Stimulated activated naive CD8-positive, alpha-beta T cell treated with anti-CD3 and anti-CD28 coated beads, Interleukin-15, Interleukin-2, amounts not matched to agents 100 ng/mL and 50 ng/mL, for 24 hours (primary cell): ENCODE results near the gene CD47.

Experiments
- H3K27ac Mint-ChIP-seq: one replicate; pipeline ENCODE4 v1.8.0; 2021; ENCODE audit warnings: mild to moderate bottlenecking, mixed read lengths
- H3K27me3 Mint-ChIP-seq: one replicate; pipeline ENCODE4 v1.8.0; 2021; ENCODE audit warnings: mixed read lengths
- H3K36me3 Mint-ChIP-seq: one replicate; pipeline ENCODE4 v1.8.0; 2021; ENCODE audit warnings: low read depth, mixed read lengths
- H3K4me1 Mint-ChIP-seq: one replicate; pipeline ENCODE4 v1.8.0; 2021; ENCODE audit warnings: low read depth, mixed read lengths
- H3K4me3 Mint-ChIP-seq: one replicate; pipeline ENCODE4 v1.8.0; 2021; ENCODE audit warnings: mild to moderate bottlenecking, mixed read lengths
- H3K9me3 Mint-ChIP-seq: one replicate; pipeline ENCODE4 v1.8.0; 2021; ENCODE audit warnings: mixed read lengths

Gene CD47

DNA sequence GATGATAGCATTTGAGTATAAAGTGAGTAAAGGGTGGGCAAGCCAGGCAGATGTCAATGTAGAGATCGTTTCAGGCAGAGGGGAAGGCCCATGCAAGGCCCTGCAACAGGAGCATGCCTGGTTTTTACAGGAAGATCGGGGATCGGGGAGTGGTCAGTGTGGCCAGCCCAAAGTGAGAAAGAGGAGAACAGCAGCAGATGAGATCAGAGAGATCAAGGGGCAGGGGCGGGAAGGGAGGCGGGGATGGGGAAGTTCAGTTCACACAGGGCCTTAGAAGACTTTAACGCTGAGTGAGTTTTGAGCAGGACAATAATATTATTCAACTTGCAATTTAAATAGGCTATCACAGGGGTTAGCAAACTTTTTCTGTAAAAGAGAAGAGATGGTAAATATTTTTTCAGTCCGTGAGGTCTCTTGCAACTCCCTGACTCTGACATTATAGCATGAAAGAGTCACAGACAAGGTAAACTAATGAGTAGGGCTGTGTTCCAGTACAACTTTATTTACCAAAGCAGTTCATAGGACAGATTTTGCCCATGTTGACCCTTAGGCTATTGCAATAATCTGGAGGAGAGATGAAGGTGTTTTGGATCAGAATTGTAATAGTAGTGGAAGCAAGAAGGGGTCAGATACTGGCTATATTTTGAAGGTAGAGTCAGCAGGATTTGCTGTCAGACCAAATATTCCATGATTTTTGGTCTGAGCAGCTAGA, 12.4 kb upstream of the CD47 start:
- Mint-ChIP-seq H3K27ac (peak overlapping the region; percentile 46), H3K4me3 (no peak overlapping the region), H3K9me3 (no peaks in the 10 kb centered on the region), H3K27me3 (no peaks in the 10 kb centered on the region), H3K36me3 (no peaks in the 10 kb centered on the region), H3K4me1 (peaks cover 54% of the 10 kb centered on the region)

DNA sequence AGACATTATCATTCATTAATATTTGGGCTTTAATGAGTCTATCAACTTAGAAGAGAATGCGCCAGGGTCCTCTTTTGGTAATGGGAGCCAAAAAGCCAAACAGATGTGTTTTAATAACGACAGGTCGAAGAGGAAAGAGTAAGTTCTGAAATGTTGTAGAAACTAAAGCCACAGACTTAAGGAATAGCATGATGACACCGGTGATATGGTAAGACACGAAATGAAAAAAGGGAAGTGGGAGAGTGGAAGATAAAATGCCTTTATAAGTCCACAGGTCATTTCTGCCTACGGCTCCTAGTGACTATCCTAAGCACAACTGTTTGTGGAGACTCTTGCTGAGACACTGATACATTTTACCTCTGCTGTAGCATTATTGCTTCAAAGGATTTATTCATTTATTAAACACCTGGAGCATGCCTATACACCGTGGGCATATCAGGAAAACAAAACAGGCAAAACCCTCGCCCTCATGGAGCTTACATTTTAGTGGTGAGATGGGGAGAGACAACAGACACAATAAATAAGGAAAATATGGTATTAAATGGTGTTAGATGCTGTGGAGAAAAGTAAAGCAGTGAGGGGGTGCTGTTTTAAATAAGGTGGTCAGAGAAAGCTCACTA, 11.7 kb upstream of the CD47 start:
- Mint-ChIP-seq H3K27ac (peak overlapping the region; percentile 46), H3K9me3 (no peaks in the 10 kb centered on the region), H3K27me3 (no peaks in the 10 kb centered on the region), H3K36me3 (no peaks in the 10 kb centered on the region), H3K4me3 (no peak overlapping the region), H3K4me1 (peaks cover 51% of the 10 kb centered on the region)

DNA sequence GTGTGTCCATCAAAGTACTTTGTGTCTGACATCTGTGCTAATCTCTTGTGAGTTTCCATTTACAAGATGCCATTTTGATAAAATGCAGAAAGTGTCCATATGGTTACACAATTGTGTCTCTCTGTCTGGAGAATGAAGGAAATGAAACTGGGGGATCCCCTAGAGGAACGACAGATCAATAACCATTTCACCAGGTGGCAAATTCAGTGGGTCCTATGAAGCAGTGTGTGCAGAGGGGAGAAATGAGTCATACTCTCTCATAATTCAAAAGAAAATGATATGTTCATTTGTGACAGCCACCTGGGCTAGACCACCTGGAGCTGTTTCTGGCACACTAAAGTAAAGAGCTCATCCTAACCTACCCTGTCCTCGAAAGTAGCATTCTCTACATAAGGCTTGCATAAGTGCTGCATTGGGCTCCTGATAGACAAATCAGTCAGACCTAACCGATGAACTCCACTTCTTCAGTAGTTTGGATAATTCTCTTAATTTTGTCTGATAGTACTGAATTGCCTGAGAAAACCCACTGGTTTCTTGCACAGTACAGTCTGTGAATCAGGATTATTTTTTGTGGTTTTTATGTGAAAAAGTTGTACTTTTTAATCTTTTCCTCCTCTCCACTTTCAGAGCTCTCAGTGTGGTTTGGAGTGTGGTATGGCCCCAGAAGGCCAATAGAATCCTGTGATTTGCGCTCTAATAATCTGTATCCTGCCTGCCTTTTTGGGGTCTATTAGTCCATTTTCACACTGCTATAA, 10.3 kb upstream of the CD47 start:
- Mint-ChIP-seq H3K4me3 (peak overlapping the region; percentile 60), H3K27me3 (no peaks in the 10 kb centered on the region), H3K36me3 (no peaks in the 10 kb centered on the region), H3K27ac (peak overlapping the region; percentile 86), H3K4me1 (peaks cover 63% of the 10 kb centered on the region), H3K9me3 (no peaks in the 10 kb centered on the region)

DNA sequence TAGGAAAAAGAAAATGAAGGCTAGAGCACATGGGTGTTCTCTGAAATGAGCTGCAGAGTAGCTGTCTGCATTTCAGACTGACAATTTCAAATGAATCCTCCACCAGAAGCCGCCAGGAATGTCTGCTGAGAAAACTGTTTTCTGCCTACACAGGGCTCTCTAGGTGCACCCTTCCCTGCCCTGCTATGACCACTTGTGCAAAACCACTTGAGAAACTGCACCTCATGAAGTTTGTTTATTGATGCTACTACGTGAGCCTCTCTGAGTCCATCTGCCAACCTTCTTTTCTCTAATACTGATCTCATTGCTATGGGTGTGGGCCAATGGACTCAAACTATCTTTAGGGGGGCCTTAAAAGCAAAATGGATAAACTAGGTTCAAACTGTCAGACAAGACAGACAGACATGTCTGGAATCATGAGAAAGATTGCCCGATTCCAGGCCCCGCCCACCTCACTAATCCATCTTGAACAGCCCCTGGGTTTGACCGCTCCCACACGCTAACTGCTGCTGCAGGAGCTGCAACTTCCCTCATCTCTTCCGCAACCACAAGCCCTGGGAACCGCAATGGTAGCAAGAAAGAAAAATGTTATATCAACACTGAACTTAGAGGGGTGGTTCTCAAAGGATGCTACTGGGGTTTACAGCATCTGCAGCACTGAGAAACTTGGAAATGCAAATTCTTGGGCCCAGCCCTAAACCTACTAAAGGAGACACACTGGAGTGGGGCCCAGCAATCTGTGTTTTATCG, 9.0 kb upstream of the CD47 start:
- Mint-ChIP-seq H3K4me1 (peaks cover 68% of the 10 kb centered on the region), H3K9me3 (no peaks in the 10 kb centered on the region), H3K27me3 (no peaks in the 10 kb centered on the region)

DNA sequence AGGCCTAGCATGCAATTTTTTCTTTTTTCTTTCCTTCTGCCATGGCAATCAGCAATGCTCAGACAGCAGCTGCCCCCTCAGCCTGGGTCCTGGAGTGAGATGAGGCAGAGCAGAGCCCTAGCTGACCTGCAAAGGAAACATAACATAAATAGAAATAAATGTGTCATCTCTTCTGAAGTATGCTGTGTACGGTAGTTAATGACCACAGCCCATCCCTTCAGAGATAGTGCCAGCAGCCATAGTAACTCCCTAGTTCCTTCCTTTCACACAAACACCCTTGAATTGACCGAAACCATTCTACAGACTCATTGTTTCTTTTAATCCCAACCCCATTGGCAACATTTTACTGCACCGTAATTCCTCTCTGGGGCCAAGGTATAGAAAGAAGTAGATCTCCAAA, 8.4 kb upstream of the CD47 start:
- peaks cover 71% of the 10 kb centered on the region for H3K4me1 Mint-ChIP-seq
- no peaks in the 10 kb centered on the region for H3K36me3 Mint-ChIP-seq
- H3K4me3 Mint-ChIP-seq, result peak overlapping the region; percentile 22
- no peaks in the 10 kb centered on the region for H3K27me3 Mint-ChIP-seq
- H3K9me3 Mint-ChIP-seq, result no peaks in the 10 kb centered on the region
- H3K27ac Mint-ChIP-seq, result peak overlapping the region; percentile 86

More for the DNA sequence above, 9.0 kb upstream of the CD47 start:
- Mint-ChIP-seq H3K4me3 (peak overlapping the region; percentile 60), H3K36me3 (no peaks in the 10 kb centered on the region), H3K27ac (peak overlapping the region; percentile 86)

DNA sequence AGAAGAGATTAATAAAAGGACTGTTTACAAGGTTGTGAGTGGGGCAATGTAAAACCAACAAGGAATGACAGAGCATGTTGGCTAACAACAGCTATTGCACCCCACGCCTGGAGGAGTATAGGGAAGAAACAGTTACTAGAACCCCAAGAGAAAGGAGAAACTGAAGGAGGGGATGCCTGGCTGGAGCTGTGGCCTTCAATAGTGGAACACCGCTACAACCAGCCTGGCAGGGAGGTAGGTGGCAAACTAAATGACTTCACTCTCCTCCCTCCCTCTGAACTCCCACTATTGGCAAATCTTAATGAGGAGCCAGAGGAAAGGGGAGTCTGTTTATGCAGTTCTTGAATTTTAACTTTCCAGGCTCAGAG, 7.2 kb upstream of the CD47 start:
- Mint-ChIP-seq H3K4me3 (no peak overlapping the region), H3K27ac (no peak overlapping the region), H3K36me3 (no peaks in the 10 kb centered on the region), H3K27me3 (no peaks in the 10 kb centered on the region), H3K4me1 (peaks cover 73% of the 10 kb centered on the region), H3K9me3 (no peaks in the 10 kb centered on the region)

DNA sequence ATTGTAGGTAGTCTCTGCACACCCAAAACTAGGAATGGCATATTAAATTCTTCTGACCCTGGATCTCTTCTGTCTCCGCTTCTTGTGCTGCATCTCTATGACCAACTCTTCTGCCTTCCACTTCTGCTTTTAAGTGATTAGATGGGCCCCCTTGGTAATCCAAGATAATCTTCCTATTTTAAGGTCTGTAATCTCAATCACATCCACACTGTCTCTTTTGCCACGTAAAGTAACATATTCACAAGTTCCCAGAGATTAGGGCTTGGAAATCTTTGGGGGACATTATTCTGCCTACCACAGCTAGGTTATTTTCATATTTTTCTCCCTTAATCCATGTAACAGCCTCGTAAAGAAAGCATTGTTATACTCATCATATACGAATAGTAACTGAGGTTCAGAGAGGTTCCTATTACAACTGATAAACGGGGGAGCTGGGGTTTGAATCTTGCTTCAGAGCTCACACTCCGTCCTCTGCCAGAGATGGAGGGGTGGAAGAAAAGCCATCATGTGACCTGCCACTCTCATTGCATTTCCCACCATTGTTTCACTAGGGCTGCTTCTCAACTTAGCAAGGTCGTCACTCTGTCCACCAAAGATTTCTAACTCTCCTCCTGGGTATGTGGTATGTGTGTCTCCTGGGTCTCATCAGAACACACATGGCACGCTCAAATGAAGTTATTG, 6.6 kb upstream of the CD47 start:
- no peak overlapping the region for H3K27ac Mint-ChIP-seq
- peaks cover 73% of the 10 kb centered on the region for H3K4me1 Mint-ChIP-seq
- H3K27me3 Mint-ChIP-seq, result no peaks in the 10 kb centered on the region
- no peaks in the 10 kb centered on the region for H3K36me3 Mint-ChIP-seq
- no peaks in the 10 kb centered on the region for H3K9me3 Mint-ChIP-seq
- no peak overlapping the region for H3K4me3 Mint-ChIP-seq

DNA sequence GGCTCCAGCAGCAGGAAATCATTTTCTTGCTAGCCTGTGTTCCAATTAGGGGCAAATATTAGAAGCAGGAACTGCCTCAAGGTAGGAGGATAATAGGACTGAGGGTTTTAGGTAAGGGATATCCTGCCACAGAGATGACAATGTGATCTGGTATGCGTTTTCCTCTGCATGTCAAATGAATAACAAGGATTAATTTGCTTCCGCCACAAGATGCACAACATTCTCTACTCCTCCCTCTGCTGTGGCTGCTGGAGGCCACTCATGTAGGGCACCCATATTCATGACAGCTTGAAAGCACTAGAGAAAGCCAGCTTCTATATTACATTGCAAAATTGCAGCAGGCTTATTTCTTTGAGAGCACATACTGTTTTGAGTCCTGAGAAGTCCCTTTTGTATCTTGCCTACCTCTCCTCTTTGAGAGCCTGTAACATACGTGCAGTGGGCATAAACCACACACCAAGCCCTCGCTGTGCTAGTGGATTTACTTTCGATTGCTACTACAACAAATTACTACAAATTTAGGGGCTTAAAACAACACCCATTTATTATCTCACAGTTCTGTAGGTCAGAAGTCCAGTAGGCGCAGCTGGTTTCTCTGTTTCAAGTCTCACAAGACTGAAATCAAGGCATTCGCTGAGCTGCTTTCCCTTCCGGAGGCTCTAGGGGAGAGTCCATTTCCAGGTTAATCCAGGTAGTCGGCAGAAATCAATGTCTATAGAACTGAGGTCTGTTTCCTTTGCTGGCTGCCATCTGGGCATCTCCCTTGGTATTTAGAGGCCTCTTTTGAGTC, 5.9 kb upstream of the CD47 start:
- peaks cover 73% of the 10 kb centered on the region for H3K4me1 Mint-ChIP-seq
- no peak overlapping the region for H3K27ac Mint-ChIP-seq
- H3K27me3 Mint-ChIP-seq, result no peaks in the 10 kb centered on the region
- H3K9me3 Mint-ChIP-seq, result peaks cover under 1% of the 10 kb centered on the region
- peaks cover under 1% of the 10 kb centered on the region for H3K36me3 Mint-ChIP-seq
- peak overlapping the region; percentile 49 for H3K4me3 Mint-ChIP-seq

DNA sequence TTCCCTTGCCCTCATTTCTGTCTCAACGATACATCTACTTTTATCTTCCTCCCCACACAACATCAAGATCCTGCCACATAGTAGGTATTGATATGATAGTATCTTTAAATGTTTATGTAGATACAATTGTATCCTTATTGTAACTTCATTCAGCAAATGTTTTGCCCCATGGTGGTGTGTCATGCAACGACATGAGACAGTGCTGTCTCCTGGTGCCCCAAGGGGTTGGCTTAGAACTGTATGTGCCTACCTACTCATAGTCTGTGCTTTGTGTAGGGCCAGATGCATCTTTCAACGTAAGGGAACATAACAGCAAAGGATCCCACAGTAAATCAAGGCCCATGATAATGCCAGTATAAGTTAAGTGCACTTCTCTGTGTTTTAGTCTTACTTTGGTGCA, 2.8 kb upstream of the CD47 start:
- Mint-ChIP-seq H3K4me1 (peaks cover 51% of the 10 kb centered on the region), H3K36me3 (peaks cover 9% of the 10 kb centered on the region), H3K27me3 (no peaks in the 10 kb centered on the region), H3K27ac (peak overlapping the region; percentile 98), H3K4me3 (peak overlapping the region; percentile 92), H3K9me3 (peaks cover 3% of the 10 kb centered on the region)

DNA sequence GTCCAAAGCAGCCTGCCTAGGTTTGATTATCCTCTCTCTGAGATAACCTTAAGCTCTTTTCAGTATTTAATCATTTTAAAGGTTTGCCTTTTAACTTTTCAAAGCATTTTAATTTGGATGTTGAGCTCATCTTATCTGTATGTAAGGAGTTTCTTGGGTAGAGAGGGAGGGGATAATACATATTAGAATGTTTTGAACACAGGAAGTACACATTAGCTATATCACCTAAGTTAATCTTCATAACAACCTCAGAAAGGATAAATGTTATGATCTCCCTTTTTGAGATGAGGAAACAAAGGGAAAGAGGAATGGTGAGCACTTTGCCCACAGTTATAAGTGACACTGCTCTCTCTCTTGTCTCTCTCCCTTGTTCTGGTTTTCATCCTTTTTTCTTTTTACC, 2.2 kb upstream of the CD47 start:
- H3K4me1 Mint-ChIP-seq, result peaks cover 51% of the 10 kb centered on the region
- H3K36me3 Mint-ChIP-seq, result peaks cover 9% of the 10 kb centered on the region
- H3K27ac Mint-ChIP-seq, result peak overlapping the region; percentile 98
- no peaks in the 10 kb centered on the region for H3K27me3 Mint-ChIP-seq
- H3K9me3 Mint-ChIP-seq, result peaks cover 3% of the 10 kb centered on the region
- H3K4me3 Mint-ChIP-seq, result peak overlapping the region; percentile 92

DNA sequence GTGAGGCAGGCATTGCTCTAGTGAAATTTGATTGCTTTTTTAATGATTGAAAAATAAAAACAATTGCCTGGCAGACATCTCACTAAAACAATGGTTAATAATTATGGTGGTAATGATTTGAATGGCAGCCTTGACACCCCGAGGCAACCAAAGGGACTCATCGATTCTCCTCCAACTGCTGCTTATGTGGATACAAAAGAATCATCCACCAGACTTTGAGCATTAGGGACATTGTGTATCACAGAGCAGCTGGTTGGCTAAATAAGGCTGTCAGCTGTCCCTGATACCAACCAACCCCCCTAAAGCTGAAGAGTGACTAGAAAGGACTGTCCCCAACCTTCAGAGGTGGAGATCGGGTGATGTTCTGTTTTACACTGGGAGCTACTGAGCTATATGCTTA, 1.7 kb upstream of the CD47 start:
- peaks cover 51% of the 10 kb centered on the region for H3K4me1 Mint-ChIP-seq
- H3K36me3 Mint-ChIP-seq, result peaks cover 9% of the 10 kb centered on the region
- peaks cover 3% of the 10 kb centered on the region for H3K9me3 Mint-ChIP-seq
- H3K27me3 Mint-ChIP-seq, result no peaks in the 10 kb centered on the region
- H3K4me3 Mint-ChIP-seq, result peak overlapping the region; percentile 92
- H3K27ac Mint-ChIP-seq, result peak overlapping the region; percentile 98

DNA sequence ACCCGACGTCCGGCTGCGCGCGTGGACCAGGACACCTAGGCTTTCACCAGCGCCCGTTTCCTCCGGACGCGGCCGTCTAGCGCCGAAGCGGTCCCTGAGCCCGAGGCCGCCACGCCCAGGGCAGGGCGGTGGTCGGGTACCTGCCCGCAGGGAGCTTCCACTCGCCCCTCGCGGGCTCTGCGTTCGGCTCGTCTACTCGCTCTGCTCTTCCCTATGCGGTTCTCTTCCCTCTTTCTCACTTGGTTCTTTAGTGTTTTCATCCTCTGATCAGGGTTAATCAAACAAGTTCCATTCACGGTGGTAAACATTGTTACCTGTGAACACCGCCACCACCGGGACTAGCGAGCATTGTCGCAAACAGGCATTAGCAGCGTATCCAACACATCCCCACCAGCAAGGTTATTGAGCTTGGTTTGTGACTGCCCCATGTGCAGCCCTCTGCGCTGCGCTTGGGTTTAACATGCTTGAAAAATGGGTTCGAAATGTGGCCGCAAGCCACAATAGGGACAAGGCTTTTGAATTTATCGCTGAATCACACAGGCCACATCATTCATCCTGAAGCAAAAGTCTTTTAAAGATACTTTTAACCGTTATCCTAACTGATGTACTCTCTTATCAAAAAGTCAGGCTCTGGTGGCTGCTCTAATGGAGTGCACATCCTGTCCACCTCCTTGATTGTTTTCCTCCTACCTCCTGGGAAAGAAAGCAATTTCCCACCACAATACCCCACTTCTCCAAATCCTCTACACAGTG, 843 bp upstream of the CD47 start:
- H3K27ac Mint-ChIP-seq, result peak overlapping the region; percentile 98

DNA sequence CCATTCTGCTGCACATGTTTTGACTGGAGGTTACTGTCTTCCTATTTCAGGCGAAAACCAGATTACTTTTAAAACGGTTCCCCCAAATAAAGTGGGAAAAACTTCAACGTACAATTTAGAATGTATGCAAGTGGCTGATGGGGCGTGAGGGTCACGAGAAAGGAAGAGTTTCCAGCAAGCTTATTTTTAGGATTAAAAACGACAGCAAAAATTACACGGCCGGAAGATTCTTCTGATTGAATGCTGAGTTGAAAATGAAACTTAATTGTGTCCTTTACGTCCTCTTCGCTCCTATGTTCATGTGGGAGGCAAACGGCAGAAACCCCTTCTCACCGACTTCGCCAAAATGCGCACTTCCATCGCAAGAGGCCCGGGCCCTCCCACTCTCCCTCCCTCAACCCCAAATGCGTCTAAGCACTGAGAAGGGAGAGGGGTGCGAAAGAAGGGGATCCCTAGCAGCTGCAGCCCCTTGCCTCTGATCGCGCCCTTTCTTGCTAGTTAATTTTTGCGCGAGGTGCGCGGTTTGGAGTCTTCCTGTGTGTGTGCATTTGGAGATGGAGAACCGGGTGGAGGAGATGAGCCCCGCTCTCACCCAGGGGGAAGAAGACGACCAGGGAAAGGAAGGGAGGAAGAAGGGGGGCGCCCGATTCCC, 656 bp downstream of the CD47 start:
- H3K4me1 Mint-ChIP-seq, result peaks cover 34% of the 10 kb centered on the region
- peaks cover 9% of the 10 kb centered on the region for H3K36me3 Mint-ChIP-seq
- H3K9me3 Mint-ChIP-seq, result peaks cover 3% of the 10 kb centered on the region
- peak overlapping the region; percentile 97 for H3K27ac Mint-ChIP-seq
- H3K4me3 Mint-ChIP-seq, result no peak overlapping the region
- no peaks in the 10 kb centered on the region for H3K27me3 Mint-ChIP-seq

More for the DNA sequence above, 843 bp upstream of the CD47 start:
- H3K27me3 Mint-ChIP-seq, result no peaks in the 10 kb centered on the region
- H3K9me3 Mint-ChIP-seq, result peaks cover 3% of the 10 kb centered on the region
- H3K4me3 Mint-ChIP-seq, result peak overlapping the region; percentile 92
- peaks cover 43% of the 10 kb centered on the region for H3K4me1 Mint-ChIP-seq
- H3K36me3 Mint-ChIP-seq, result peaks cover 9% of the 10 kb centered on the region
